ENCODE results near the gene EIF1AX.
A peak's percentile ranks its signal among the peaks of the same experiment; 100 is the strongest.

GRCh38 chrX:20141281-20142220, at the start of gene EIF1AX:
- TF ChIP-seq CTCF (IDR thresholded peaks at IDR 0.05; ENCODE audit: low read depth, low read length), result no peak
- peak; percentile 55 for TF ChIP-seq POLR2A (IDR thresholded peaks at IDR 0.05; ENCODE audit: extremely low read depth, insufficient read length)
- TF ChIP-seq, protein P1, sequence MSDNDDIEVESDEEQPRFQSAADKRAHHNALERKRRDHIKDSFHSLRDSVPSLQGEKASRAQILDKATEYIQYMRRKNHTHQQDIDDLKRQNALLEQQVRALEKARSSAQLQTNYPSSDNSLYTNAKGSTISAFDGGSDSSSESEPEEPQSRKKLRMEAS (IDR thresholded peaks at IDR 0.05; ENCODE audit: low read depth, low read length), result no peak; the same call in none of the 2 replicates
- TF ChIP-seq MYC (IDR thresholded peaks at IDR 0.05; ENCODE audit: low read depth, low read length), result peak; percentile 47
